SK-N-SH (cell line): Measurements from ENCODE around the gene ZNRD2. TPM values are rescaled to one million over a fixed set of nuclear protein-coding genes. Genes with fewer than 3 reads are reported as not detected.

Source experiments
- CTCF ChIA-PET: fragments of 300-600, 350-600 bp; formaldehyde crosslinking; extraction: SDS; loops from one replicate; lab custom pipeline; 2021; lab: Yijun Ruan, JAX
- POLR2A ChIA-PET: fragments of 350-600 bp; sonication (Branson Sonifier 250); formaldehyde crosslinking; extraction: SDS; loops from one replicate; lab custom pipeline; 2020; ENCODE audit warnings: antibody characterized with exemption, inconsistent platforms; lab: Yijun Ruan, JAX
- DNase-seq: peaks from one replicate; pipeline ENCODE4 v3.0.0; 2012
- H2AFZ ChIP-seq: fragments of 200-600 bp; sonication (generic); 2 replicates; pipeline ENCODE4 v1.8.1; 2016; ENCODE audit warnings: antibody characterized with exemption, mild to moderate bottlenecking, low read depth
- H3F3A ChIP-seq: fragments of 200-600 bp; sonication (generic); replicated peaks from 2 replicates; pipeline ENCODE3; 2016; ENCODE audit warnings: antibody characterized with exemption, mild to moderate bottlenecking; ENCODE audit not compliant: insufficient read depth
- H3K27ac ChIP-seq, 2 experiments: fragments of 200-500 bp in 1 of 2; fragments of 200-600 bp in 1 of 2; sonication (Bioruptor generic) in 1 of 2; sonication (generic), shearing (Covaris generic) in 1 of 2; 2 replicates each; pipeline versions ENCODE4 v1.5.1 to v1.6.1; 2014 to 2016; ENCODE audit warnings: low read depth in 2 of 2, inconsistent platforms in 1 of 2, low read length in 1 of 2, mild to moderate bottlenecking in 1 of 2, mixed read lengths in 1 of 2
- H3K27me3 ChIP-seq: fragments of 200-600 bp; sonication (generic), shearing (Covaris generic); 2 replicates; pipeline ENCODE4 v1.6.1; 2016; ENCODE audit warnings: mixed run types; ENCODE audit not compliant: insufficient read depth
- H3K36me3 ChIP-seq, 2 experiments: fragments of 200-500 bp in 1 of 2; fragments of 200-600 bp in 1 of 2; sonication (Bioruptor generic) in 1 of 2; sonication (generic) in 1 of 2; replicated peaks in 1 of 2; 2 replicates each; pipeline versions ENCODE3 to v1.5.1; 2014 to 2016; ENCODE audit warnings: low read length in 1 of 2, mild to moderate bottlenecking in 1 of 2; ENCODE audit not compliant: insufficient read depth in 2 of 2, control insufficient read depth in 1 of 2
- H3K4me1 ChIP-seq, 2 experiments: fragments of 200-500 bp in 1 of 2; fragments of 200-600 bp in 1 of 2; sonication (Bioruptor generic) in 1 of 2; sonication (generic), shearing (Covaris generic) in 1 of 2; 2 replicates each; pipeline versions ENCODE4 v1.5.1 to v1.6.1; 2014 to 2016; ENCODE audit warnings: low read depth in 1 of 2, low read length in 1 of 2, mixed run types in 1 of 2; ENCODE audit not compliant: insufficient read depth in 2 of 2, control insufficient read depth in 1 of 2
- H3K4me2 ChIP-seq: fragments of 200-600 bp; sonication (generic), shearing (Covaris generic); 2 replicates; pipeline ENCODE4 v1.6.1; 2017; ENCODE audit warnings: mixed run types
- H3K4me3 ChIP-seq, 2 experiments: fragments of 200-500 bp in 1 of 2; fragments of 200-600 bp in 1 of 2; sonication (Bioruptor generic) in 1 of 2; sonication (generic), shearing (Covaris generic) in 1 of 2; 2 replicates each; pipeline versions ENCODE4 v1.5.1 to v1.8.1; 2014 to 2016; ENCODE audit warnings: low read depth in 2 of 2, inconsistent platforms in 1 of 2, low read length in 1 of 2, mild to moderate bottlenecking in 1 of 2, mixed read lengths in 1 of 2, moderate library complexity in 1 of 2
- H3K79me2 ChIP-seq: fragments of 200-600 bp; sonication (generic); 2 replicates; pipeline ENCODE4 v1.8.1; 2017; ENCODE audit warnings: mild to moderate bottlenecking; ENCODE audit not compliant: insufficient read depth
- H3K9ac ChIP-seq: fragments of 200-600 bp; sonication (generic); 2 replicates; pipeline ENCODE4 v1.6.1; 2017; ENCODE audit warnings: mixed run types
- H3K9me2 ChIP-seq: fragments of 200-600 bp; sonication (generic); 2 replicates; pipeline ENCODE4 v1.6.1; 2017; ENCODE audit warnings: mixed run types
- H3K9me3 ChIP-seq: fragments of 200-600 bp; sonication (generic); 2 replicates; pipeline ENCODE4 v1.6.1; 2017; ENCODE audit warnings: mixed run types, mild to moderate bottlenecking, moderate library complexity
- H4K20me1 ChIP-seq: fragments of 200-600 bp; sonication (generic); 2 replicates; pipeline ENCODE4 v1.6.1; 2017; ENCODE audit warnings: mild to moderate bottlenecking, mixed run types; ENCODE audit not compliant: insufficient read depth
- ELF1 ChIP-seq: IDR thresholded peaks from 2 replicates; pipeline ENCODE4 v1.4.0; 2012
- EP300 ChIP-seq, 2 experiments: IDR thresholded peaks; 2 replicates each; pipeline versions ENCODE4 v1.4.0 to v1.6.1; 2012; ENCODE audit warnings: borderline replicate concordance in 1 of 2, low read depth in 1 of 2, low read length in 1 of 2
- EZH2phosphoT487 ChIP-seq: fragments of 200-600 bp; sonication (generic); IDR thresholded peaks from 2 replicates; pipeline ENCODE4 v1.6.1; 2017; ENCODE audit warnings: low read depth, mixed run types, mild to moderate bottlenecking, antibody characterized with exemption, moderate library complexity, borderline replicate concordance
- GATA2 ChIP-seq: sonication (generic); formaldehyde crosslinking; IDR thresholded peaks from 2 replicates; pipeline ENCODE4 v1.5.0; 2020; ENCODE audit warnings: mild to moderate bottlenecking, missing genetic modification reagents
- JUND ChIP-seq: IDR thresholded peaks from 2 replicates; pipeline ENCODE4 v1.4.0; 2012
- MXI1 ChIP-seq: IDR thresholded peaks from 2 replicates; pipeline ENCODE4 v1.6.1; 2012; ENCODE audit warnings: mild to moderate bottlenecking, low read depth, low read length, improper control_type of control experiment
- NRF1 ChIP-seq: IDR thresholded peaks from 2 replicates; pipeline ENCODE4 v1.6.1; 2012; ENCODE audit warnings: low read depth, mild to moderate bottlenecking, low read length
- RFX5 ChIP-seq: IDR thresholded peaks from 2 replicates; pipeline ENCODE4 v1.6.1; 2012; ENCODE audit warnings: mild to moderate bottlenecking, improper control_type of control experiment, low read length
- SIN3A ChIP-seq: IDR thresholded peaks from 2 replicates; pipeline ENCODE4 v1.6.1; 2012; ENCODE audit warnings: low read depth, mild to moderate bottlenecking, low read length, moderate library complexity, borderline replicate concordance
- YY1 ChIP-seq: IDR thresholded peaks from 2 replicates; pipeline ENCODE4 v1.4.0; 2012; ENCODE audit warnings: low read depth, mild to moderate bottlenecking
- WGBS: methylation state at CpG from one replicate; pipeline ENCODE4 v1.1.6; 2017; ENCODE audit warnings: low lambda C conversion rate; 5-methylcytosine and 5-hydroxymethylcytosine counted together
- polyA plus RNA-seq, 3 experiments: library from polyadenylated mRNA; depleted of rRNA; stranded (reverse); fragments of >200 nt; gene quantifications; 2 replicates each; pipeline ENCODE4 v1.2.3, GENCODE V29; 2012
- TF ChIP-seq, protein P1 (sequence below): IDR thresholded peaks from 2 replicates; pipeline ENCODE4 v1.4.0; 2012; ENCODE audit warnings: low read depth
- TF ChIP-seq, protein P2 (sequence below): fragments of 150-350 bp; IDR thresholded peaks from 2 replicates; pipeline ENCODE4 v1.6.1; 2016; ENCODE audit warnings: mild to moderate bottlenecking, low read depth, low read length

Gene ZNRD2
- polyA plus RNA-seq, 1 of the 3 experiments (the other 2 are of a cell fraction), result 78.1 TPM

DNA sequence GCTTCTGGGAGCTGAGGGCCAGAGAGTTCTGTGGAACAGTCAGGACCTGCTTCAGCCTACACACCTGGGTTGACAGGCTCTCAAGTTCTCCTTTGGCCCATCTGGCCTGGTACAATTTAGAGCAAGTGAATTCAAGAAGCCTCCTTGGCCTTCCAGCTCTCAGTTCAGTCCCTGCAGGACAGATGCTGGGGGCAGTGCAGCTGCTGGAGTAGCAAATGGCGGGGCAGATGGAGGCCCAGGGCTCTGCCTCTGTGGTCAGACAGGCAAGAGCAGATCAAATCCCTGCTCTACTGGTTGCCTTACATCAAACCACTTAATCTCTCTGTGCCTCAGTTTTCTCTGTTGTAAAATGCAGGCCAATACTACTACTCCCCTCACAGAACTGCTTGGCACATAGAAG lies 34.0 kb downstream of the ZNRD2 start:
- ChIA-PET POLR2A (interaction anchor here (1.6 kb wide), 1 partner anchor 8 kb away, joined by 4 read pairs; the partner anchor contains the start of gene KCNK7), CTCF (interaction anchor here (0.6 to 5.5 kb wide), 7 partner anchors 8 to 52 kb away, joined by 3 to 48 read pairs (median 4); partner anchors contain the start of genes FAM89B and KCNK7)
- no peaks in the 10 kb centered on the region for H3K9me3 ChIP-seq
- peaks cover 0 to 13% of the 10 kb centered on the region in 2 experiments; a peak in 1 of 4 replicates for H3K4me1 ChIP-seq
- H3K79me2 ChIP-seq, result peaks cover 16% of the 10 kb centered on the region
- no peak for DNase-seq
- no peak overlapping the region for H3K4me3 ChIP-seq
- H3F3A ChIP-seq, result peaks cover 3% of the 10 kb centered on the region
- H3K36me3 ChIP-seq, result peaks cover 23 to 36% of the 10 kb centered on the region in 2 experiments
- H3K9ac ChIP-seq, result no peak overlapping the region
- no peak overlapping the region for H3K27ac ChIP-seq
- H3K9me2 ChIP-seq, result no peaks in the 10 kb centered on the region
- peaks cover 24% of the 10 kb centered on the region for H4K20me1 ChIP-seq
- TF ChIP-seq, protein P1, sequence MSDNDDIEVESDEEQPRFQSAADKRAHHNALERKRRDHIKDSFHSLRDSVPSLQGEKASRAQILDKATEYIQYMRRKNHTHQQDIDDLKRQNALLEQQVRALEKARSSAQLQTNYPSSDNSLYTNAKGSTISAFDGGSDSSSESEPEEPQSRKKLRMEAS, result no peak
- no peak for TF ChIP-seq EP300 (IDR thresholded peaks at IDR 0.05; ENCODE audit: borderline replicate concordance in 1 of 2, low read depth in 1 of 2, low read length in 1 of 2)
- WGBS, result 100% methylated on average over 1 of the region's 1 CpG
- H3K27me3 ChIP-seq, result no peaks in the 10 kb centered on the region
- no peak overlapping the region for H2AFZ ChIP-seq
- H3K4me2 ChIP-seq, result no peak overlapping the region

DNA sequence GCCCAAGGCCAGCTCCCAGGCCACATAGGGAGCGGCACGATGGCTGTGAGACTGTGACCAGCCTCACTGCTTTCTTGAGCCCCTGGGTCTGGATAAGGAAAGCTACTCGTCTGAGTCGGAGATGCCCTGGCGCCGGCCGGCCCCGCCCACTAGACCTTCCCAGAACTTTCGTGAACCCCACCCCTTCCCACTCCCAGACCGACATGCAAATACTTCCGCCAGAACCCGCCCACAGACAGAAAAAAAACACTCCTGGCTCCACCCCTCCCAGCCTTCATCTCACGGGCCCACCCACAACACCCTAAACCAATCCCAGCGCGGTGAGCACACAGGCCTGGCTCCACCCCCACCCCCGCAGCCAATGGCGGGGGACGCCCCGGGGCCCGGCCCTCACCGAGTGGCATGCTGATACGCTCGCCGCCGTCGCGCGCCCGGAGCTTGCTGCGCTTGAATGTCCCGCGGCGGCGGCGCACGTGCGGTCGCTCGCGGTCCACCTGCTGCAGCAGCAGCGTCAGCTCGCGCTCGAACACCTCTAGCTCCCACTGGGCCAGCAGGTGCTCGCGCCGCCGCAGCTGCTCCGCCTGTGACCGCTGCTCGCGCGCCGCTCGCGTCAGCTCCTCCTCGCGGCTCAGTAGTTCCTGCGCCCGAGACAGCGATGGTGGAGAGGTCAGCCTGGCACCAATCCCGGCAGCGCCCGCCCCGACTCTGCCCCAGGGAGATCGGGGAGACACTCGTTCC lies 36.8 kb downstream of the ZNRD2 start:
- Histone ChIP-seq H3K9me3 (no peaks in the 10 kb centered on the region), H4K20me1 (peaks cover 30% of the 10 kb centered on the region), H3K9me2 (no peaks in the 10 kb centered on the region), H3K27ac (peak overlapping the region; percentile 11 to 56; a peak in 2 of 4 replicates), H3K36me3 (peaks cover 23 to 45% of the 10 kb centered on the region in 2 experiments), H3K4me1 (peaks cover 14 to 21% of the 10 kb centered on the region in 2 experiments; a peak in 2 of 4 replicates), H3K4me3 (peak overlapping the region in 1 of 2 experiments; percentile 33; a peak in 2 of 4 replicates), H3K9ac (no peak overlapping the region), H3K27me3 (no peaks in the 10 kb centered on the region)
- peak; percentile 100 for DNase-seq
- CTCF ChIA-PET, result interaction anchor here (0.7 to 5.5 kb wide), 9 partner anchors 13 to 291 kb away, joined by 3 to 48 read pairs (median 4); partner anchors contain the start of genes EHBP1L1, FAM89B, RELA and ZNRD2
- 17% methylated on average over 18 of the region's 67 CpGs for WGBS
- TF ChIP-seq, protein P2, sequence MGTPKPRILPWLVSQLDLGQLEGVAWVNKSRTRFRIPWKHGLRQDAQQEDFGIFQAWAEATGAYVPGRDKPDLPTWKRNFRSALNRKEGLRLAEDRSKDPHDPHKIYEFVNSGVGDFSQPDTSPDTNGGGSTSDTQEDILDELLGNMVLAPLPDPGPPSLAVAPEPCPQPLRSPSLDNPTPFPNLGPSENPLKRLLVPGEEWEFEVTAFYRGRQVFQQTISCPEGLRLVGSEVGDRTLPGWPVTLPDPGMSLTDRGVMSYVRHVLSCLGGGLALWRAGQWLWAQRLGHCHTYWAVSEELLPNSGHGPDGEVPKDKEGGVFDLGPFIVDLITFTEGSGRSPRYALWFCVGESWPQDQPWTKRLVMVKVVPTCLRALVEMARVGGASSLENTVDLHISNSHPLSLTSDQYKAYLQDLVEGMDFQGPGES, result peak; percentile 30; the same call in 1 of the 2 replicates
- no peak for TF ChIP-seq YY1
- TF ChIP-seq MXI1, result peak; percentile 100
- TF ChIP-seq, protein P1, result peak; percentile 94
- no peak for TF ChIP-seq JUND
- TF ChIP-seq SIN3A, result peak; percentile 77; the same call in 1 of the 2 replicates
- TF ChIP-seq RFX5, result 0 out of 2 replicates have a peak, but pooled peaks have one; percentile 31
- TF ChIP-seq EZH2phosphoT487, result no peak
- 0 out of 2 replicates have a peak, but pooled peaks have one; percentile 16 for TF ChIP-seq NRF1
- no peak for TF ChIP-seq GATA2 (CRISPR knock-in tag)
- TF ChIP-seq ELF1, result no peak
- TF ChIP-seq, all 33 proteins: peak for 6
- Histone ChIP-seq H3F3A (peaks cover 3% of the 10 kb centered on the region), H2AFZ (no peak overlapping the region), H3K79me2 (peaks cover 43% of the 10 kb centered on the region), H3K4me2 (peak overlapping the region; percentile 45)
- POLR2A ChIA-PET, result interaction anchor here (0.6 to 1.6 kb wide), 8 partner anchors 8 to 267 kb away, joined by 3 to 15 read pairs (median 4); partner anchors contain the start of genes KCNK7, NEAT1 and PCNX3
